ENCODE results near the gene PSEN1.
"Not testable (repeated sequence)": the region's sequence is repeated elsewhere in the genome, so short reads cannot be mapped to it uniquely, and the experiment has no call there.

Gene PSEN1

DNA sequence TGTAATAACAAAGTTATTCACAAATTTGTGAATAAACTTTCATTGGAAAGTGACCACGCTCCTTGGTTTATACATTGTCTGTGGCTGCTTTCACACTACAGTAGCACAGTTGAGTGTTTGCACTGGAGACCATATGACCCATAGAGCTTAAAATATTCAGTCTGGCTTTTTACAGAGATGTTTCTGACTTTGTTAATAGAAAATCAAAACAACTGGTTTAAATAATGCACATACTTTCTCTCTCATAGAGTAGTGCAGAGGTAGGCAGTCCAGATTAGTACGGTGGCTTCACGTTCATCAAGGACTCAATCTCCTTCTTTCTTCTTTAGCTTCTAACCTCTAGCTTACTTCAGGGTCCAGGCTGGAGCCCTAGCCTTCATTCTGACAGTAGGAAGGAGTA is 36.2 kb downstream of the PSEN1 start:
- DNase-seq (ENCODE audit: low read depth) = no peak
- H3K4me3 ChIP-seq (ENCODE audit: low read length) = no peak overlapping the region
- TF ChIP-seq, protein P1, sequence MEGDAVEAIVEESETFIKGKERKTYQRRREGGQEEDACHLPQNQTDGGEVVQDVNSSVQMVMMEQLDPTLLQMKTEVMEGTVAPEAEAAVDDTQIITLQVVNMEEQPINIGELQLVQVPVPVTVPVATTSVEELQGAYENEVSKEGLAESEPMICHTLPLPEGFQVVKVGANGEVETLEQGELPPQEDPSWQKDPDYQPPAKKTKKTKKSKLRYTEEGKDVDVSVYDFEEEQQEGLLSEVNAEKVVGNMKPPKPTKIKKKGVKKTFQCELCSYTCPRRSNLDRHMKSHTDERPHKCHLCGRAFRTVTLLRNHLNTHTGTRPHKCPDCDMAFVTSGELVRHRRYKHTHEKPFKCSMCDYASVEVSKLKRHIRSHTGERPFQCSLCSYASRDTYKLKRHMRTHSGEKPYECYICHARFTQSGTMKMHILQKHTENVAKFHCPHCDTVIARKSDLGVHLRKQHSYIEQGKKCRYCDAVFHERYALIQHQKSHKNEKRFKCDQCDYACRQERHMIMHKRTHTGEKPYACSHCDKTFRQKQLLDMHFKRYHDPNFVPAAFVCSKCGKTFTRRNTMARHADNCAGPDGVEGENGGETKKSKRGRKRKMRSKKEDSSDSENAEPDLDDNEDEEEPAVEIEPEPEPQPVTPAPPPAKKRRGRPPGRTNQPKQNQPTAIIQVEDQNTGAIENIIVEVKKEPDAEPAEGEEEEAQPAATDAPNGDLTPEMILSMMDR (conservative IDR thresholded peaks at IDR 0.05; ENCODE audit: low read length) = no peak

DNA sequence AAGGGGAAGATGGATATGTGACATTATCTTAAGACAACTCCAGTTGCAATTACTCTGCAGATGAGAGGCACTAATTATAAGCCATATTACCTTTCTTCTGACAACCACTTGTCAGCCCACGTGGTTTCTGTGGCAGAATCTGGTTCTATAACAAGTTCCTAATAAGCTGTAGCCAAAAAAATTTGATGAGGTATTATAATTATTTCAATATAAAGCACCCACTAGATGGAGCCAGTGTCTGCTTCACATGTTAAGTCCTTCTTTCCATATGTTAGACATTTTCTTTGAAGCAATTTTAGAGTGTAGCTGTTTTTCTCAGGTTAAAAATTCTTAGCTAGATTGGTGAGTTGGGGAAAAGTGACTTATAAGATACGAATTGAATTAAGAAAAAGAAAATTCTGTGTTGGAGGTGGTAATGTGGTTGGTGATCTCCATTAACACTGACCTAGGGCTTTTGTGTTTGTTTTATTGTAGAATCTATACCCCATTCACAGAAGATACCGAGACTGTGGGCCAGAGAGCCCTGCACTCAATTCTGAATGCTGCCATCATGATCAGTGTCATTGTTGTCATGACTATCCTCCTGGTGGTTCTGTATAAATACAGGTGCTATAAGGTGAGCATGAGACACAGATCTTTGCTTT is 36.9 kb downstream of the PSEN1 start:
- peak; percentile 61 for DNase-seq (ENCODE audit: low read depth)
- H3K4me3 ChIP-seq (ENCODE audit: low read length) = no peak overlapping the region

DNA sequence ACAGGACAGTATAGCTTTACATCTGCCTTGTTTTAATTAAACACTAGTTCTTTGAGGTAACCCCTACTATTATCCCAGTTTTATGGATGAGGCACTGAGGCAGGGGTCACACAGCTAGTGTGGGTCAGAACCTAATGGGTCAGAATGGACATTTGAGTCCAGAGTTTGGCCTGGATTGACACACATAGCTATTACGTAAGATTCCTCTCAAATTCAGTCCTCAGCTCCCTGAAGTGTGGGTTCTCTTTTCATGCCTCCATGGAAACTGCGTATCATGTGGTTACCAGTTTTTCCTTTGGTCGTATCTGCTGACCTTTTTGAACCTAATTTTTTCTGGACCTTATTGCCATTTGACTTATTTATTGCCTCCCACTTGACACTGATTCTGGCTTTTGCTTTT is 40.4 kb downstream of the PSEN1 start:
- TF ChIP-seq, protein P1 (conservative IDR thresholded peaks at IDR 0.05; ENCODE audit: low read length) = no peak
- no peak for DNase-seq (ENCODE audit: low read depth)
- H3K4me3 ChIP-seq (ENCODE audit: low read length) = no peak overlapping the region

More for the DNA sequence above, 36.9 kb downstream of the PSEN1 start:
- TF ChIP-seq, protein P1 (conservative IDR thresholded peaks at IDR 0.05; ENCODE audit: low read length) = peak; percentile 63

DNA sequence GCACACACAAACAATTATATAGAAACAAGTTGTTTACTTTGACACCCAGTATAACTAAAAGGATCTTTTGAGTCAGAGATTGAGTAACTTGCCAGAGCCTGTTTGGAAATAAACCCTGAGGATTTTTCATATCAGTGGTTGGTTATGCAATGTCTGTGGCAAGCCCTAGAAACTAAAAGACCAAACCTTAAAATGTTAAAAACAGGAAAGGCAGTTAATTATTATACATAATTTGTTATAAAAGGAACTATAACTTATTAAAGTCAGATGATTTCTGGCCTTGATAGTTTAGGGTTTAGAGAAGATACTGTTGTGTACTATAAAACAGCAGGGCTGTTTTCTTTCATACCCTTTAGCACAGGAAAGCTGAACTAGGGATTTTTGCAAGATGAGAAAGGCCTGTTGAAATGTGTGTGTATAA is 44.1 kb downstream of the PSEN1 start:
- H3K4me3 ChIP-seq (ENCODE audit: low read length) = no peak overlapping the region
- peak; percentile 80 for DNase-seq (ENCODE audit: low read depth)
- TF ChIP-seq, protein P1 (conservative IDR thresholded peaks at IDR 0.05; ENCODE audit: low read length) = no peak

DNA sequence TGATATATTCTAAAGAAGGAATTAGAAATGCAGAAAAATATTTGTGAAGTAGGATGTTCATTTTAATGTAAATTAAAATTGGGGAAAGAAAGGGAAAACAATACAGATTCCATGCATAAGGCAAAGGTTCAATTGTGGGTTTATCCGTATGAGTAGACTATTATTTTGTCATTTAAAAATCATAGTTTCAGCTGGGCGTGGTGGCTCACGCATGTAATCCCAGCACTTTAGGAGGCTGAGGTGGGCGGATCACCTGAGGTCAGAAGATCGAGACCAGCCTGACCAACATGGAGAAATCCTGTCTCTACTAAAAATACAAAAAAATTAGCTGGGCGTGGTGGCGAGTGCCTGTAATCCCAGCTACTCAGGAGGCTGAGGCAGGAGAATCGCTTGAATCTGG is 44.7 kb downstream of the PSEN1 start:
- H3K4me3 ChIP-seq (ENCODE audit: low read length); DNase-seq (ENCODE audit: low read depth): not testable (repeated sequence)

DNA sequence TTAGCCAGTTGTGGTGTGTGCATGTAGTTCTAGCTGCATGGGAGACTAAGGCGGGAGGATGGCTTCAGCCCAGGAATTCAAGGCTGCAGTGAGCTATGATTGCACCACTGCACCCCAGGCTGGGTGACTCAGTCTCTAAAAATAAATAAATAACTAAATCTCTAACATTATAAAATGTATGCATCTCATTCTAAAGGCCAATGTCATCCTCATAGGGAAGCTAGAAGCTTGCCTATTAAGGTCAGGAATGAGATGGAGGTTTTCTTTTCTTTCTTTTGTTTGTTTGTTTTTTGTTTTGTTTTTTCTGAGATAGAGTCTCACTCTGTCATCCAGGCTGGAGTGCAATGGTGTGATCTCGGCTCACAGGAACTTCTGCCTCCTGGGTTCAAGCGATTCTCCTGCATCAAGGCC is 52.2 kb downstream of the PSEN1 start:
- TF ChIP-seq, protein P1 (conservative IDR thresholded peaks at IDR 0.05; ENCODE audit: low read length) = no peak
- DNase-seq (ENCODE audit: low read depth) = peak; percentile 67
- no peak overlapping the region for H3K4me3 ChIP-seq (ENCODE audit: low read length)

DNA sequence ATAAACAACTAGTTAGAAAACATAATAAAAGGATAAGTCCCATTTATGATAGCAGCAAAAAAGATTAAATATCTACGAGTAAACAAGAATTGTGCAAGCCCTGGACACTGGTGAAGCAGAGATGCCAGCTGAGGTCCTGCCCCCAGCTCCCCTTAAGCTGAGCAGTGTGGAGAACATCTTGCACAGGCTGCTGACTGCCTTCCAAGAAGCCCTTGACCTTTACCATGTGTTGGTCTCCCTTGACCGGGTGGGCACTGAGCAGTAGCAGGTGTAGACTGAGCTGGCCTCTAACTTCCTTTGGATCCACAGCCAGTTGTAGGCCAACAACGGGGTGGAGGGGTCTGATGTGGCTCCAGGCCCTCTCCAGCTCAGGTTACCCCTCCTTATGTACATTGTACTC is 53.3 kb downstream of the PSEN1 start:
- H3K4me3 ChIP-seq (ENCODE audit: low read length) = no peak overlapping the region
- TF ChIP-seq, protein P1 (conservative IDR thresholded peaks at IDR 0.05; ENCODE audit: low read length) = no peak
- DNase-seq (ENCODE audit: low read depth) = no peak
